ENCODE data around the gene NMU.

GRCh38 chr4:55666535-55666934 lies 30.4 kb upstream of the NMU start:
- no peak for TF ChIP-seq TAF1 (IDR thresholded peaks at IDR 0.05; ENCODE audit: borderline replicate concordance, insufficient read depth, low read length)
- TF ChIP-seq REST (IDR thresholded peaks at IDR 0.05; ENCODE audit: insufficient read depth in 1 of 2, low read depth in 2 of 2, low read length in 2 of 2): no peak
- TF ChIP-seq POLR2AphosphoS5 (IDR thresholded peaks at IDR 0.05; ENCODE audit: low read depth, low read length): no peak
- no peak for TF ChIP-seq SIN3A (IDR thresholded peaks at IDR 0.05; ENCODE audit: borderline replicate concordance, insufficient read depth, low read length)
